HEK293 (cell line): ENCODE measurements around the gene PJA2.

Experiments used
- CTCF ChIA-PET: fragments of 350-600 bp; formaldehyde crosslinking; extraction: SDS; loops from one replicate; lab custom pipeline; 2021; ENCODE audit warnings: antibody characterized with exemption; lab: Yijun Ruan, JAX
- POLR2A ChIA-PET: fragments of 300-600 bp; formaldehyde crosslinking; extraction: SDS; loops from one replicate; lab custom pipeline; 2020; ENCODE audit warnings: antibody characterized with exemption, inconsistent platforms; lab: Yijun Ruan, JAX
- H3K27ac ChIP-seq: fragments of 200-500 bp; sonication (Bioruptor generic); 2 replicates; pipeline ENCODE4 v1.5.1; 2014; ENCODE audit warnings: low read depth, low read length, control low read depth, inconsistent platforms; ENCODE audit errors: extremely low read depth
- H3K36me3 ChIP-seq, 2 experiments: fragments of 200-500 bp in 1 of 2; sonication (Bioruptor generic) in 1 of 2; 1 replicate in 1 of 2; 2 replicates in 1 of 2; pipeline ENCODE4 v1.5.1; 2014 to 2017; ENCODE audit warnings: inconsistent platforms in 2 of 2, low read length in 2 of 2; ENCODE audit not compliant: control insufficient read depth in 2 of 2, insufficient read depth in 1 of 2
- H3K4me1 ChIP-seq: fragments of 200-500 bp; sonication (Bioruptor generic); 2 replicates; pipeline ENCODE4 v1.5.1; 2014; ENCODE audit warnings: mild to moderate bottlenecking, low read length, inconsistent platforms; ENCODE audit not compliant: control insufficient read depth, insufficient read depth
- H3K4me3 ChIP-seq: 2 replicates; pipeline ENCODE4 v1.5.1; 2011; ENCODE audit warnings: low read depth, mild to moderate bottlenecking, control low read depth, low read length, moderate library complexity
- H3K9me3 ChIP-seq: fragments of 200-500 bp; sonication (Bioruptor generic); 2 replicates; pipeline ENCODE4 v1.5.1; 2014; ENCODE audit warnings: low read depth, low read length, inconsistent platforms; ENCODE audit not compliant: control insufficient read depth, insufficient read depth
- HIC1 ChIP-seq: fragments of 450-650 bp; formaldehyde crosslinking; IDR thresholded peaks from 2 replicates; pipeline ENCODE4 v1.5.1; 2016; ENCODE audit warnings: missing biosample characterization, missing genetic modification characterization
- HOXC10 ChIP-seq: sonication (generic); formaldehyde crosslinking; IDR thresholded peaks from 2 replicates; pipeline ENCODE4 v1.8.1; 2023; ENCODE audit warnings: mild to moderate bottlenecking, missing genetic modification reagents
- PRDM2 ChIP-seq: fragments of 450-650 bp; formaldehyde crosslinking; IDR thresholded peaks from 2 replicates; pipeline ENCODE4 v1.5.1; 2016; ENCODE audit warnings: missing biosample characterization, missing genetic modification characterization, borderline replicate concordance
- RBAK ChIP-seq: fragments of 450-650 bp; formaldehyde crosslinking; IDR thresholded peaks from 2 replicates; pipeline ENCODE4 v1.5.1; 2016; ENCODE audit warnings: missing biosample characterization, missing genetic modification characterization
- ZBTB6 ChIP-seq: fragments of 450-650 bp; formaldehyde crosslinking; IDR thresholded peaks from 2 replicates; pipeline ENCODE4 v1.5.1; 2017; ENCODE audit warnings: missing biosample characterization, missing genetic modification characterization
- ZFP3 ChIP-seq: fragments of 450-650 bp; formaldehyde crosslinking; IDR thresholded peaks from 2 replicates; pipeline ENCODE4 v1.5.1; 2016; ENCODE audit warnings: low read depth, missing biosample characterization, missing genetic modification characterization
- ZNF302 ChIP-seq: fragments of 450-650 bp; formaldehyde crosslinking; IDR thresholded peaks from 2 replicates; pipeline ENCODE4 v1.5.1; 2016; ENCODE audit warnings: missing biosample characterization, missing genetic modification characterization, low read depth
- ZNF362 ChIP-seq: fragments of 450-650 bp; formaldehyde crosslinking; IDR thresholded peaks from 2 replicates; pipeline ENCODE4 v1.5.1; 2016; ENCODE audit warnings: missing biosample characterization, missing genetic modification characterization
- ZNF529 ChIP-seq: fragments of 450-650 bp; formaldehyde crosslinking; IDR thresholded peaks from 2 replicates; pipeline ENCODE4 v1.5.1; 2017; ENCODE audit warnings: missing genetic modification characterization, missing biosample characterization; ENCODE audit not compliant: insufficient replicate concordance
- ZNF555 ChIP-seq: fragments of 450-650 bp; formaldehyde crosslinking; conservative IDR thresholded peaks from 2 replicates; pipeline ENCODE4 v1.5.1; 2017; ENCODE audit warnings: missing biosample characterization, mild to moderate bottlenecking, missing genetic modification characterization, inconsistent platforms
- ZNF624 ChIP-seq: fragments of 450-650 bp; formaldehyde crosslinking; IDR thresholded peaks from 2 replicates; pipeline ENCODE4 v1.5.1; 2017; ENCODE audit warnings: missing biosample characterization, missing genetic modification characterization
- ZNF660 ChIP-seq: fragments of 450-650 bp; IDR thresholded peaks from 2 replicates; pipeline ENCODE4 v1.5.1; 2018; ENCODE audit warnings: missing biosample characterization, mild to moderate bottlenecking, missing genetic modification characterization
- ZNF670 ChIP-seq: fragments of 450-650 bp; formaldehyde crosslinking; IDR thresholded peaks from 2 replicates; pipeline ENCODE4 v1.5.1; 2016; ENCODE audit warnings: missing biosample characterization, missing genetic modification characterization, low read depth
- ZNF792 ChIP-seq: fragments of 450-650 bp; formaldehyde crosslinking; IDR thresholded peaks from 2 replicates; pipeline ENCODE4 v1.5.1; 2016; ENCODE audit warnings: missing biosample characterization, missing genetic modification characterization

PJA2 gene

GRCh38 chr5:109374625-109375024, 35.1 kb downstream of the PJA2 start:
- no peaks in the 10 kb centered on the region for H3K4me1 ChIP-seq
- CTCF ChIA-PET = no interaction called here
- no peaks in the 10 kb centered on the region for H3K9me3 ChIP-seq
- no peak overlapping the region for H3K4me3 ChIP-seq
- POLR2A ChIA-PET = no interaction called here
- peaks cover 9 to 20% of the 10 kb centered on the region in 2 experiments for H3K36me3 ChIP-seq
- H3K27ac ChIP-seq = no peak overlapping the region
- TF ChIP-seq ZNF555 (tag by site-specific recombination) (no peak), HIC1 (tag by site-specific recombination) (no peak), ZNF670 (tag by site-specific recombination) (no peak), RBAK (tag by site-specific recombination) (no peak), ZNF660 (tag by site-specific recombination) (no peak), ZNF302 (no peak), ZBTB6 (tag by site-specific recombination) (no peak), ZNF624 (tag by site-specific recombination) (no peak), ZNF362 (tag by site-specific recombination) (no peak)
- TF ChIP-seq, all 188 proteins: peak for 0

- ChIA-PET POLR2A (no interaction called here), CTCF (interaction anchor here (0.6 kb wide), 1 partner anchor 13 kb away, joined by 3 read pairs; no protein-coding TSS in a partner anchor)
- peaks cover 3 to 21% of the 10 kb centered on the region in 2 experiments for H3K36me3 ChIP-seq
These were observed 35.8 kb downstream of the PJA2 start for GRCh38 chr5:109373932-109374331.

More at GRCh38 chr5:109373932-109374331, 35.8 kb downstream of the PJA2 start:
- TF ChIP-seq ZNF792 (tag by site-specific recombination) (no peak), ZBTB6 (tag by site-specific recombination) (no peak), ZFP3 (tag by site-specific recombination) (no peak), HOXC10 (CRISPR knock-in tag) (no peak), PRDM2 (tag by site-specific recombination) (no peak), ZNF529 (tag by site-specific recombination) (no peak)
- Histone ChIP-seq H3K9me3 (no peaks in the 10 kb centered on the region), H3K27ac (no peak overlapping the region), H3K4me1 (no peaks in the 10 kb centered on the region), H3K4me3 (no peak overlapping the region)
